IMR-90 (cell line): ENCODE measurements around the gene PDZD2. TPM values are rescaled to one million over a fixed set of nuclear protein-coding genes. Genes with fewer than 3 reads are reported as not detected.
"Not testable (repeated sequence)": the region's sequence is repeated elsewhere in the genome, so short reads cannot be mapped to it uniquely, and the experiment has no call there.

Experiments used
- ATAC-seq: fragments of 200-7000 bp; cut with Tn5 transposase; 2 replicates; pipeline ENCODE4 v1.9.1; 2020; ENCODE audit warnings: low read depth, mild to moderate bottlenecking, moderate library complexity
- BruUV-seq: library from RNA; stranded (reverse); fragments of 400-500 nt; replicated peaks from 2 replicates; lab custom pipeline; 2021; lab: Mats Ljungman, UMichigan
- CTCF ChIA-PET: fragments of 300-600 bp; formaldehyde crosslinking; extraction: SDS; loops from one replicate; lab custom pipeline; 2021; ENCODE audit warnings: antibody characterized with exemption; lab: Yijun Ruan, JAX
- POLR2A ChIA-PET: fragments of 300-600 bp; sonication (Branson Sonifier 250); formaldehyde crosslinking; loops from one replicate; lab custom pipeline; 2022; ENCODE audit warnings: antibody characterized with exemption; ENCODE audit not compliant: unreplicated experiment; lab: Charles Lee
- DNase-seq: peaks from one replicate; pipeline ENCODE4 v3.0.0; 2013
- H2AFZ ChIP-seq: replicated peaks from 2 replicates; pipeline ENCODE3; 2013; ENCODE audit warnings: low read length, mild to moderate bottlenecking; ENCODE audit not compliant: poor library complexity
- H2AK5ac ChIP-seq: 2 replicates; pipeline ENCODE4 v1.6.1; 2013; ENCODE audit warnings: low read depth, low read length, inconsistent platforms
- H2AK9ac ChIP-seq: replicated peaks from 2 replicates; pipeline ENCODE3; 2013; ENCODE audit warnings: mild to moderate bottlenecking, low read depth, low read length, moderate library complexity; ENCODE audit not compliant: poor library complexity
- H2BK120ac ChIP-seq: 2 replicates; pipeline ENCODE4 v1.6.1; 2013; ENCODE audit warnings: low read depth, low read length, inconsistent platforms
- H2BK15ac ChIP-seq: 3 replicates; pipeline ENCODE4 v1.6.1; 2013; ENCODE audit warnings: low read depth, low read length, inconsistent platforms
- H2BK20ac ChIP-seq: 2 replicates; pipeline ENCODE4 v1.6.1; 2013; ENCODE audit warnings: low read depth, mild to moderate bottlenecking, inconsistent platforms, low read length, moderate library complexity
- H2BK5ac ChIP-seq: 2 replicates; pipeline ENCODE4 v1.6.1; 2013; ENCODE audit warnings: mild to moderate bottlenecking, low read depth, low read length, inconsistent platforms; ENCODE audit not compliant: poor library complexity, severe bottlenecking
- H3K14ac ChIP-seq: replicated peaks from 2 replicates; pipeline ENCODE4 v1.6.1; 2013; ENCODE audit warnings: low read depth, low read length, inconsistent platforms
- H3K18ac ChIP-seq: 2 replicates; pipeline ENCODE4 v1.6.1; 2013; ENCODE audit warnings: low read depth, low read length, control low read depth
- H3K23ac ChIP-seq: 2 replicates; pipeline ENCODE4 v1.6.1; 2013; ENCODE audit warnings: low read depth, low read length, inconsistent platforms
- H3K27ac ChIP-seq: 2 replicates; pipeline ENCODE4 v1.5.1; 2013; ENCODE audit warnings: mild to moderate bottlenecking, control low read depth, low read length; ENCODE audit not compliant: insufficient read depth
- H3K27me3 ChIP-seq: 2 replicates; pipeline ENCODE4 v1.6.1; 2013; ENCODE audit warnings: low read length; ENCODE audit not compliant: control insufficient read depth, insufficient read depth
- H3K36me3 ChIP-seq: 2 replicates; pipeline ENCODE4 v1.6.1; 2013; ENCODE audit warnings: low read length, mixed read lengths; ENCODE audit not compliant: control insufficient read depth, insufficient read depth
- H3K4ac ChIP-seq: 2 replicates; pipeline ENCODE4 v1.6.1; 2013; ENCODE audit warnings: low read depth, low read length, inconsistent platforms
- H3K4me1 ChIP-seq: 2 replicates; pipeline ENCODE4 v1.6.1; 2013; ENCODE audit warnings: low read length, mixed read lengths; ENCODE audit not compliant: control insufficient read depth, insufficient read depth
- H3K4me2 ChIP-seq: 2 replicates; pipeline ENCODE4 v1.6.1; 2013; ENCODE audit warnings: low read depth, mild to moderate bottlenecking, control low read depth, low read length, moderate library complexity
- H3K4me3 ChIP-seq: 2 replicates; pipeline ENCODE4 v1.5.1; 2013; ENCODE audit warnings: low read depth, mild to moderate bottlenecking, control low read depth, low read length, moderate library complexity; ENCODE audit not compliant: insufficient read depth
- H3K56ac ChIP-seq: 2 replicates; pipeline ENCODE4 v1.6.1; 2013; ENCODE audit warnings: low read length, inconsistent platforms; ENCODE audit not compliant: insufficient read depth; ENCODE audit errors: extremely low read depth
- H3K79me1 ChIP-seq, 2 experiments: 2 replicates each; pipeline ENCODE4 v1.6.1; 2013; ENCODE audit warnings: low read length in 2 of 2, inconsistent platforms in 1 of 2, low read depth in 1 of 2
- H3K9ac ChIP-seq: 2 replicates; pipeline ENCODE4 v1.6.1; 2013; ENCODE audit warnings: low read depth, low read length, control low read depth
- H3K9me1 ChIP-seq: 2 replicates; pipeline ENCODE4 v1.6.1; 2013; ENCODE audit warnings: low read length, inconsistent platforms; ENCODE audit not compliant: insufficient read depth
- H3K9me3 ChIP-seq: 2 replicates; pipeline ENCODE4 v1.6.1; 2013; ENCODE audit warnings: low read length; ENCODE audit not compliant: control insufficient read depth, insufficient read depth
- H4K20me1 ChIP-seq: 2 replicates; pipeline ENCODE4 v1.6.1; 2013; ENCODE audit warnings: low read length, inconsistent platforms; ENCODE audit not compliant: insufficient read depth
- H4K5ac ChIP-seq: 2 replicates; pipeline ENCODE4 v1.6.1; 2013; ENCODE audit warnings: mild to moderate bottlenecking, low read depth, low read length, control low read depth
- H4K8ac ChIP-seq, 2 experiments: 2 replicates each; pipeline ENCODE4 v1.6.1; 2013; ENCODE audit warnings: low read depth in 2 of 2, low read length in 2 of 2, control low read depth in 1 of 2, inconsistent platforms in 1 of 2
- H4K91ac ChIP-seq: 2 replicates; pipeline ENCODE4 v1.6.1; 2013; ENCODE audit warnings: low read depth, low read length, inconsistent platforms; ENCODE audit not compliant: insufficient read depth
- RAD21 ChIP-seq: IDR thresholded peaks from 2 replicates; pipeline ENCODE4 v1.6.1; 2012; ENCODE audit warnings: low read length, improper control_type of control experiment
- RCOR1 ChIP-seq: IDR thresholded peaks from 2 replicates; pipeline ENCODE4 v1.6.1; 2012; ENCODE audit warnings: mild to moderate bottlenecking, low read length, improper control_type of control experiment; ENCODE audit not compliant: insufficient replicate concordance
- SMC3 ChIP-seq: fragments of 150-350 bp; IDR thresholded peaks from 2 replicates; pipeline ENCODE4 v1.6.1; 2016; ENCODE audit warnings: low read depth, mild to moderate bottlenecking, antibody characterized with exemption, low read length, moderate library complexity
- WGBS, 2 experiments: methylation state at CpG; one replicate each; pipeline versions ENCODE4 v1.1.5 to v1.1.7; 2013; ENCODE audit warnings: missing lambda C conversion rate in 2 of 2; ENCODE audit not compliant: insufficient read length in 1 of 2; ENCODE audit errors: extremely low coverage in 2 of 2; 5-methylcytosine and 5-hydroxymethylcytosine counted together
- dilution Hi-C: fragments of 300-500 bp; cut with HindIII; formaldehyde crosslinking; loops from one replicate; pipeline ENCODE4 v1.14.3; 2018; ENCODE audit warnings: low sequenced_read_pairs; ENCODE audit not compliant: unreplicated experiment
- in situ Hi-C: fragments of 300-500 bp; cut with MboI; formaldehyde crosslinking; loops from 3 replicates; pipeline ENCODE4 v1.14.3; 2019; ENCODE audit warnings: low sequenced_read_pairs, inconsistent platforms, mixed read lengths
- intact Hi-C: fragments of 100-400 bp; cut with micrococcal nuclease; formaldehyde crosslinking; loops from 2 replicates; pipeline ENCODE4 v1.10.0; 2022
- polyA plus RNA-seq, 3 experiments: library from polyadenylated mRNA; depleted of rRNA; stranded (reverse); fragments of >200 nt; gene quantifications; 2 replicates each; pipeline ENCODE4 v1.2.3, GENCODE V29; 2012; ENCODE audit warnings: low replicate concordance in 1 of 3
- total RNA-seq: library from RNA; depleted of rRNA; stranded (reverse); fragments of >200 nt; gene quantifications from 2 replicates; pipeline ENCODE4 v1.2.3, GENCODE V29; 2012
- TF ChIP-seq, protein P1 (sequence below): conservative IDR thresholded peaks from 2 replicates; pipeline ENCODE4 v1.5.1; 2012; ENCODE audit warnings: mild to moderate bottlenecking, low read depth, low read length, improper control_type of control experiment

The PDZD2 gene
- total and polyA plus RNA-seq, 2 of the 4 experiments (the other 2 are of a cell fraction): under 0.01 to 0.02 TPM

DNA sequence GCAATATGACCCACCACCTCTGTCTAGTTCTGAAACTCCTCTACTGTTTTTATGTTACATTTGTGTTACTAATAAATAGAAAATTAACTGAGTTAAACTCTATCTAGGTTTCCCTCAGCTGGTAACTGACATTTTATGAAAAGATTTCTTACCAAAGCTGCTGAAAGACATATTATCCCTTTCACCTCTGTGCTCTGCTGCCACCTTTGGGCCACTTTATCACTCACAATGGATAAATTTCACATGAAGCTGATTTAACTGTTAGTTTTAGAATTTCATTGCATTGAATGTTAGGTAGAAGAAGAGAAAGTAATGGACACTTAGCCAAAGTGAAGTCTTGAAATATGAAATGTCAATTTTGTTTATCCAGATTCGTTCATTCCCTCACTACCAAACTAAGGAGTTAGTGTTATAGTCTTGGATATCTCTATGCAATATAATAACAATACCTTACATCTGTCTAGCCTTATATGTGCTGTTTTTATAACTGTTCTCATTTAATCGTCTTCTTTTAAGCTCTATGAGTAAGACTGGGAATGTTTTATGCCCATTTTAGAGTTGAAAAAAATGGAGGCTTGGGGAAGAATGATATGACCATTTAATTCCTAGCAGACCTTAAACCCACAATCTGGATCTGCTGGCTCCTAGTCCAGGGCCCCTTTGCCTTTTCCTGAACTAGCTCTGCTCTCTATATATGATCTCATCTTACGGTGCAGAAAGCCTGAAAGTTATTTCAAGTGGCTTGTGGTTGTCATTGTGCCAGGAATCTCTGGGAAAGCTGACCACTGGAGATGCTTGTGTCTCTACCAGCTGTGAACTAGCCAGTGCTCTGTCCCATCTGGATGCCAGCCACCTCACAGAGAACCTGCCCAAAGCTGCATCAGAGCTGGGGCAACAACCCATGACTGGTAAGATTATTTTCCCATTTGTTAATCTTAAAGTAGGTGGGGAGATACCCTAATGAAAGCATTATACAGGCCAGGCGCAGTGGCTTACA lies 438.1 kb downstream of the PDZD2 start:
- Histone ChIP-seq H2AFZ (no peak overlapping the region), H2AK5ac (no peak overlapping the region), H3K79me1 (no peaks in the 10 kb centered on the region), H3K9ac (no peak overlapping the region), H3K36me3 (no peaks in the 10 kb centered on the region), H2BK5ac (no peak overlapping the region), H3K27ac (no peak overlapping the region), H3K18ac (no peak overlapping the region), H3K9me1 (no peaks in the 10 kb centered on the region), H3K14ac (no peak overlapping the region), H4K8ac (no peak overlapping the region), H3K4me2 (no peak overlapping the region), H3K23ac (no peak overlapping the region), H3K4me3 (no peak overlapping the region), H4K5ac (no peak overlapping the region), H2AK9ac (no peak overlapping the region), H2BK15ac (no peak overlapping the region), H2BK120ac (no peak overlapping the region), H3K4me1 (no peaks in the 10 kb centered on the region), H3K9me3 (no peaks in the 10 kb centered on the region), H2BK20ac (no peak overlapping the region), H3K27me3 (peaks cover 13% of the 10 kb centered on the region), H4K20me1 (no peaks in the 10 kb centered on the region), H4K91ac (no peak overlapping the region), H3K56ac (no peak overlapping the region), H3K4ac (no peak overlapping the region)
- no TSS peak for BruUV-seq
- ChIA-PET POLR2A (no interaction called here), CTCF (interaction anchor here (0.6 to 1.7 kb wide), 28 partner anchors 8 to 484 kb away, joined by 3 to 33 read pairs (median 4); no protein-coding TSS in a partner anchor)
- ATAC-seq: peak; percentile 69
- TF ChIP-seq, protein P1, sequence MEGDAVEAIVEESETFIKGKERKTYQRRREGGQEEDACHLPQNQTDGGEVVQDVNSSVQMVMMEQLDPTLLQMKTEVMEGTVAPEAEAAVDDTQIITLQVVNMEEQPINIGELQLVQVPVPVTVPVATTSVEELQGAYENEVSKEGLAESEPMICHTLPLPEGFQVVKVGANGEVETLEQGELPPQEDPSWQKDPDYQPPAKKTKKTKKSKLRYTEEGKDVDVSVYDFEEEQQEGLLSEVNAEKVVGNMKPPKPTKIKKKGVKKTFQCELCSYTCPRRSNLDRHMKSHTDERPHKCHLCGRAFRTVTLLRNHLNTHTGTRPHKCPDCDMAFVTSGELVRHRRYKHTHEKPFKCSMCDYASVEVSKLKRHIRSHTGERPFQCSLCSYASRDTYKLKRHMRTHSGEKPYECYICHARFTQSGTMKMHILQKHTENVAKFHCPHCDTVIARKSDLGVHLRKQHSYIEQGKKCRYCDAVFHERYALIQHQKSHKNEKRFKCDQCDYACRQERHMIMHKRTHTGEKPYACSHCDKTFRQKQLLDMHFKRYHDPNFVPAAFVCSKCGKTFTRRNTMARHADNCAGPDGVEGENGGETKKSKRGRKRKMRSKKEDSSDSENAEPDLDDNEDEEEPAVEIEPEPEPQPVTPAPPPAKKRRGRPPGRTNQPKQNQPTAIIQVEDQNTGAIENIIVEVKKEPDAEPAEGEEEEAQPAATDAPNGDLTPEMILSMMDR: peak; percentile 84
- TF ChIP-seq SMC3 (peak; percentile 84), RCOR1 (no peak), RAD21 (peak; percentile 91)
- no CpG with 5 or more reads among the region's 4 CpGs for WGBS, 2 experiments
- DNase-seq: peak; percentile 59
- dilution Hi-C loops (no loop called here), intact Hi-C loops (loop anchor here (1.0 to 2.0 kb wide), 3 partner anchors 148 to 496 kb away; no protein-coding TSS in a partner anchor), in situ Hi-C loops (loop anchor here (5.0 to 10.0 kb wide), 3 partner anchors 152 to 495 kb away; no protein-coding TSS in a partner anchor)

DNA sequence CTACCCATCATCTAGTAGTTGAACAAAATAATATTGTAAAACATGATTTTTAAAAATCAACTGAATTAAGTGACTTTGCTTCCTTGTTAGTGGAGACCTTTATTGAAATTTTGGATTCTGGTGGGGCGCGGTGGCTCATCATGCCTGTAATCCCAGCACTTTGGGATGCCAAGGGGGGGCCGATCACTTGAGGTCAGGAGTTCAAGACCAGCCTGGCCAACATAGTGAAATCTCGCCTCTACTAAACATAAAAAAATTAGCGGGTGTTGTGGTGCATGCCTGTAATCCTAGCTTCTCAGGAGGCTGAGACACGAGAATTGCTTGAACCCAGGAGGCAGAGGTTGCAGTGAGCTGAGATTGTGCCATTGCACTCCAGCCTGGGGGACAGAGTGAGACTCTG lies 439.9 kb downstream of the PDZD2 start:
- H4K20me1 ChIP-seq, POLR2A ChIA-PET, H2AK5ac ChIP-seq, H2AFZ ChIP-seq, H2BK5ac ChIP-seq, H2BK15ac ChIP-seq, H3K4me3 ChIP-seq, DNase-seq, H3K9me1 ChIP-seq, H4K5ac ChIP-seq, dilution Hi-C loops, H3K9me3 ChIP-seq, H3K27ac ChIP-seq, intact Hi-C loops, H2BK120ac ChIP-seq, H3K4me2 ChIP-seq, H2BK20ac ChIP-seq, ATAC-seq, H3K4ac ChIP-seq, H3K27me3 ChIP-seq, H3K23ac ChIP-seq, H3K18ac ChIP-seq, H4K8ac ChIP-seq, H3K56ac ChIP-seq, H4K91ac ChIP-seq, H3K14ac ChIP-seq, H3K9ac ChIP-seq, H2AK9ac ChIP-seq, H3K79me1 ChIP-seq, BruUV-seq, H3K4me1 ChIP-seq, H3K36me3 ChIP-seq: not testable (repeated sequence)
- CTCF ChIA-PET: interaction anchor here (0.6 kb wide), 1 partner anchor 1071 kb away, joined by 4 read pairs; no protein-coding TSS in a partner anchor
- in situ Hi-C loops: loop anchor here (5.0 to 10.0 kb wide), 3 partner anchors 154 to 497 kb away; no protein-coding TSS in a partner anchor
- WGBS, 2 experiments: no CpG with 5 or more reads among the region's 6 CpGs
